Lower lobe of right lung (tissue), 2 donors: ENCODE data around the gene B3GAT2. TPM values are rescaled to one million over a fixed set of nuclear protein-coding genes. Genes with fewer than 3 reads are reported as not detected.

Source experiments
- ATAC-seq, 2 donors: fragments of 200-7000 bp; cut with Tn5 transposase; one replicate each; pipeline ENCODE4 v1.9.1; 2020 to 2022; ENCODE audit warnings: mild to moderate bottlenecking in 2 of 2, moderate library complexity in 2 of 2
- DNase-seq: peaks from one replicate; pipeline ENCODE4 v3.0.0-alpha.2; 2020
- H3K27ac ChIP-seq: fragments of 200-600 bp; one replicate; pipeline ENCODE4 v1.8.0; 2022
- H3K27me3 ChIP-seq: fragments of 200-600 bp; one replicate; pipeline ENCODE4 v1.8.0; 2022; ENCODE audit warnings: low read depth
- H3K36me3 ChIP-seq: fragments of 200-600 bp; one replicate; pipeline ENCODE4 v1.8.0; 2022; ENCODE audit warnings: mild to moderate bottlenecking
- H3K4me1 ChIP-seq: fragments of 200-600 bp; one replicate; pipeline ENCODE4 v1.8.0; 2022
- H3K4me3 ChIP-seq: fragments of 200-600 bp; one replicate; pipeline ENCODE4 v1.8.0; 2022; ENCODE audit warnings: mild to moderate bottlenecking
- H3K9me3 ChIP-seq: fragments of 200-600 bp; one replicate; pipeline ENCODE4 v1.8.0; 2022
- intact Hi-C: fragments of 100-400 bp; cut with DNase I; formaldehyde crosslinking; loops from one replicate; pipeline ENCODE4 v1.11.0; 2022
- total RNA-seq: library from RNA; stranded (reverse); fragmentation: NEBNext Ultra II Directional; extraction: Animal tissue kit (Norgen Biotek cat#: 25700); gene quantifications from one replicate; pipeline ENCODE4 v1.2.1, GENCODE V29; 2021
- TF ChIP-seq, protein P1 (sequence below): fragments of 200-600 bp; IDR thresholded peaks from one replicate; pipeline ENCODE4 v1.8.0; 2022; ENCODE audit warnings: antibody characterized with exemption, mild to moderate bottlenecking
- donor health status: DM: no; HTN: yes; CAD: no; lungs with severe emphysema.

The B3GAT2 gene
- total RNA-seq, 1 donor from 2014 or later, result 0.12 TPM

DNA sequence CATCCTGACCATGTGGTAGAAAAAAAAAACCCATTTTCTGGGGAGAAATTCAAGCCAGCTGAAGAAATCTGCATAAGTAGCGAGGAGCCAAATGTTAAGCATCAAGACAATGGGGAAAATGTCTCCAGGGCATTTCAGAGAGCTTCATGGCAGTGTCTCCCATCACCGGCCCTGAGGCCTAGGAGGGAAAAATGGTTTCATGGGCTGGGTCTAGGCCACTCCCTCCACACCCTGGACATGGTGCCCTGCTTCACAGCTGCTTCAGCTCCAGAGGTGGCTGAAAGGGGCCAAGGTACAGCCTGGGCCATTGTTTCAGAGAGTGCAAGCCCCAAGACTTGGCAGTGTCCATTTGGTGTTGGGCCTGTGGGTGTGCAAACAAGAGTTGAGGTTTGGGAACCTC is 34.4 kb upstream of the B3GAT2 start:
- intact Hi-C loops, result no loop called here
- TF ChIP-seq, protein P1, sequence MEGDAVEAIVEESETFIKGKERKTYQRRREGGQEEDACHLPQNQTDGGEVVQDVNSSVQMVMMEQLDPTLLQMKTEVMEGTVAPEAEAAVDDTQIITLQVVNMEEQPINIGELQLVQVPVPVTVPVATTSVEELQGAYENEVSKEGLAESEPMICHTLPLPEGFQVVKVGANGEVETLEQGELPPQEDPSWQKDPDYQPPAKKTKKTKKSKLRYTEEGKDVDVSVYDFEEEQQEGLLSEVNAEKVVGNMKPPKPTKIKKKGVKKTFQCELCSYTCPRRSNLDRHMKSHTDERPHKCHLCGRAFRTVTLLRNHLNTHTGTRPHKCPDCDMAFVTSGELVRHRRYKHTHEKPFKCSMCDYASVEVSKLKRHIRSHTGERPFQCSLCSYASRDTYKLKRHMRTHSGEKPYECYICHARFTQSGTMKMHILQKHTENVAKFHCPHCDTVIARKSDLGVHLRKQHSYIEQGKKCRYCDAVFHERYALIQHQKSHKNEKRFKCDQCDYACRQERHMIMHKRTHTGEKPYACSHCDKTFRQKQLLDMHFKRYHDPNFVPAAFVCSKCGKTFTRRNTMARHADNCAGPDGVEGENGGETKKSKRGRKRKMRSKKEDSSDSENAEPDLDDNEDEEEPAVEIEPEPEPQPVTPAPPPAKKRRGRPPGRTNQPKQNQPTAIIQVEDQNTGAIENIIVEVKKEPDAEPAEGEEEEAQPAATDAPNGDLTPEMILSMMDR, result no peak
- no peak for ATAC-seq

DNA sequence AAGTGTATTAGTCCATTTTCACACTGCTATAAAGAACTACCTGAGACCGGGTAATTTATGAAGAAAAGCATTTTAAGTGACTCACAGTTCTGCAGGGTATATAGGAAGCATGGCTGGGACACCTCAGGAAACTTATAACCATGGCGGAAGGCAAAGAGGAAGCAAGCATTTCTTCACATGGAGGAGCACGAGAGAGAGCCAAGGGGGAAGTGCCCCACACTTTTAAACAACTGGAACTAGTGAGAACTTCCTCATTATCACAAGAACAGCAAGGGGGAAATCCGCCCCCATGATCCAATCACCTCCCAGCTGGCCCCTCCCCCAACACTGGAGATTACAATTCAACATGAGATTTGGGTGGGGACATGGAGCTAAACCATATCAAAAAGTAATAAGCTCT is 28.3 kb upstream of the B3GAT2 start:
- TF ChIP-seq, protein P1, result no peak
- Histone ChIP-seq H3K4me1 (no peaks in the 10 kb centered on the region), H3K9me3 (no peaks in the 10 kb centered on the region), H3K27ac (no peak overlapping the region), H3K4me3 (no peak overlapping the region), H3K36me3 (no peaks in the 10 kb centered on the region), H3K27me3 (no peaks in the 10 kb centered on the region)
- intact Hi-C loops, result no loop called here
- DNase-seq (no peak), ATAC-seq (no peak)

More for the DNA sequence above, 34.4 kb upstream of the B3GAT2 start:
- Histone ChIP-seq H3K4me1 (no peaks in the 10 kb centered on the region), H3K27ac (no peak overlapping the region), H3K4me3 (no peak overlapping the region), H3K9me3 (no peaks in the 10 kb centered on the region), H3K36me3 (no peaks in the 10 kb centered on the region), H3K27me3 (no peaks in the 10 kb centered on the region)
- no peak for DNase-seq

DNA sequence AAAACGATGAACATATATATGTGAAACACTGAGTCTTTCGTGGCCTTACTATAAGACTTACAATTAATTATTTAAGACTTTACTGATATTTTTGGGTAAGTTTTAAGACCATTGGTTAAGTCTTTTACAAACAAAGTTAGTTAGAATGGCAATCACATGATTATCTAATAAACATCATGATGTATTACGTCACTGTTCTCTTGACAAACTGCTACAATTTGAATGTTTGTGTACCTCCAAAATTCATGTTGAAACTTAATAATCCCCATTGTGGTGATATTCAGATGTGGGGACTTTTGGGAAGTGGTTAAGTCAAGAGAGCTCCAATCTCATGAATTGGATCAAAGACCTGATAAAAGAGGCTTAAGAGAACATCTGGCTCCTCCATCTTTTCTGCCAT is 25.9 kb upstream of the B3GAT2 start:
- ATAC-seq, result no peak
- intact Hi-C loops, result no loop called here
- TF ChIP-seq, protein P1, result no peak

DNA sequence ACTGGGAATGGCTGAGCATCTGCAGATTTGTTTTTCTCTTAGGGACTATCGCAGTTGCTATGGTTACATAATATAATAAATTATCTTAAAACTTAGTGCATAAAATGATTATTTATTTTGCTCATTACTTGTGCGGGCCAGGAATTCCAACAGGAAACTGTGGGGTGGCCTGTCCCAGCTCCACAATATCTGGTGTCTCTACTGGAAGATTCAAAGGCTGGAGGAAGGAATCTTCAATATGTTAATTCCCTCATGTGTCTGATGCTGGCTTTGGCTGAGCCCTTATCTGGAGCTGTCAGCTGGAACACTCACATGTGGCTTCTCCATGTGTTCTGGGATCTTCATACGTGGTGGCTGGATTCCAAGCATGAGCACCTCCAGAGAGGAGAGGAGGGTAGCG is 23.9 kb upstream of the B3GAT2 start:
- no peaks in the 10 kb centered on the region for H3K27me3 ChIP-seq
- no peak for DNase-seq
- no peaks in the 10 kb centered on the region for H3K4me1 ChIP-seq
- no peaks in the 10 kb centered on the region for H3K36me3 ChIP-seq
- H3K9me3 ChIP-seq, result no peaks in the 10 kb centered on the region
- H3K4me3 ChIP-seq, result no peak overlapping the region
- no peak overlapping the region for H3K27ac ChIP-seq
- intact Hi-C loops, result no loop called here
- TF ChIP-seq, protein P1, result no peak
- no peak for ATAC-seq

More for the DNA sequence above, 25.9 kb upstream of the B3GAT2 start:
- no peaks in the 10 kb centered on the region for H3K36me3 ChIP-seq
- no peaks in the 10 kb centered on the region for H3K4me1 ChIP-seq
- H3K4me3 ChIP-seq, result no peak overlapping the region
- H3K9me3 ChIP-seq, result no peaks in the 10 kb centered on the region
- H3K27ac ChIP-seq, result no peak overlapping the region
- no peaks in the 10 kb centered on the region for H3K27me3 ChIP-seq
- no peak for DNase-seq

DNA sequence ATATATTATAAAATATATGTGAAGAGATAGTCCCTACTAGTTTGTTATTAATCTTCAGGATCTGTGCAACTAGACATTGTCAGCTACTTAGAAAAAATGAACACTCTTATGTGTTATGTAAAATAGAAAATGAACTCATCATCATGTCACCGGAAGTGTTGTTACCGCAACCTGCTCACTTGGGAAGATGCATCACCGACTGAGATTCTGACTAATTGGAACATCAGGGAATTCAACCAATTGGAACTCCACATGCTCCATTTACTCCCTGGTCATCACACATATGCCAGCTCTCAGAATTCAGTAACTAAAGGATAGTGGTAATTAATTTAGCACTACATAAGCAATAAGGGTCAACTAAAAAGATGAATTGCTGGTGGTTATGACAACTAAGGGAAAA is 16.7 kb upstream of the B3GAT2 start:
- Histone ChIP-seq H3K4me3 (no peak overlapping the region), H3K9me3 (no peaks in the 10 kb centered on the region), H3K36me3 (no peaks in the 10 kb centered on the region), H3K4me1 (no peaks in the 10 kb centered on the region), H3K27ac (no peak overlapping the region), H3K27me3 (no peaks in the 10 kb centered on the region)
- intact Hi-C loops, result no loop called here
- no peak for ATAC-seq
- DNase-seq, result no peak
- TF ChIP-seq, protein P1, result no peak

DNA sequence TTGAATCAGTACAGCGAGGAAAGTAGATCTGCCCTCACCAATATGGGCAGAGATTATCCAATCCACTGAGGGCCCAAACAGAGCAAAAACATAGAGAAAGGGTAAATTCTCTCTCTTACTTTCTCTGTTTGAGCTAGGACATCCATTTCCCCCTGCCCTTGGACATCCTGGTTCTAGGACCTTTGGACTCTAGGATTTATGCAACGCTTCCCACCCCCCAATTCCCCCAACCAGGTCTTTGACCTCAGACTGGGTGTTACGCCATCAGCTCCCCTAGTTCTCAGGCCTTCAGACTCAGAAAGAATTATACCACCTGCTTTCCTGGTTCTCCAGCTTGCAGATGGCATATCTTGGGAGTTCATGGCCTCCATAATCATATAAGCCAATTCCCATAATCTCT is 10.2 kb upstream of the B3GAT2 start:
- intact Hi-C loops, result no loop called here
- Histone ChIP-seq H3K27me3 (no peaks in the 10 kb centered on the region), H3K27ac (no peak overlapping the region), H3K9me3 (no peaks in the 10 kb centered on the region), H3K4me1 (no peaks in the 10 kb centered on the region), H3K4me3 (no peak overlapping the region), H3K36me3 (no peaks in the 10 kb centered on the region)
- DNase-seq (no peak), ATAC-seq (no peak)
- TF ChIP-seq, protein P1, result no peak
